Epithelial cell of esophagus (primary cell): ENCODE data around the gene KRT4.

Source experiments
- DNase-seq: peaks from one replicate; pipeline ENCODE4 v3.0.0; 2010; ENCODE audit warnings: low read depth
- H3K4me3 ChIP-seq: 2 replicates; pipeline ENCODE4 v1.5.1; 2011; ENCODE audit warnings: mild to moderate bottlenecking, low read length, control low read depth
- CTCF ChIP-seq: IDR thresholded peaks from 2 replicates; pipeline ENCODE4 v1.5.1; 2011; ENCODE audit warnings: low read depth, mild to moderate bottlenecking, low read length, control low read depth, inconsistent platforms; ENCODE audit not compliant: insufficient read depth; ENCODE audit errors: missing control alignments

Gene KRT4

GRCh38 chr12:52845946-52846345 is 32.0 kb upstream of the KRT4 start:
- no peak overlapping the region for H3K4me3 ChIP-seq
- TF ChIP-seq CTCF = no peak
- no peak for DNase-seq

GRCh38 chr12:52844386-52844785 is 30.5 kb upstream of the KRT4 start:
- TF ChIP-seq CTCF = no peak
- DNase-seq = no peak
- H3K4me3 ChIP-seq = no peak overlapping the region

- H3K4me3 ChIP-seq = no peak overlapping the region
- TF ChIP-seq CTCF = no peak
- no peak for DNase-seq
Measured at GRCh38 chr12:52839436-52840105, 25.7 kb upstream of the KRT4 start.

GRCh38 chr12:52838609-52839435 is 24.9 kb upstream of the KRT4 start:
- DNase-seq = no peak
- no peak for TF ChIP-seq CTCF
- no peak overlapping the region for H3K4me3 ChIP-seq

- TF ChIP-seq CTCF = no peak
- H3K4me3 ChIP-seq = no peak overlapping the region
- DNase-seq = no peak
Measured at GRCh38 chr12:52837781-52838608, 24.1 kb upstream of the KRT4 start.

- no peak for TF ChIP-seq CTCF
- DNase-seq = peak; percentile 86
- H3K4me3 ChIP-seq = no peak overlapping the region
Measured at GRCh38 chr12:52837413-52837741, 23.5 kb upstream of the KRT4 start.
